ENCODE data around the gene SPRR2G. TPM values are rescaled to one million over a fixed set of nuclear protein-coding genes. Genes with fewer than 3 reads are reported as not detected.
A peak's percentile ranks its signal among the peaks of the same experiment; 100 is the strongest.
"Not testable (repeated sequence)": the region's sequence is repeated elsewhere in the genome, so short reads cannot be mapped to it uniquely, and the experiment has no call there.

The SPRR2G gene
- total RNA-seq, 1 experiment from 2014 or later, result not detected

DNA sequence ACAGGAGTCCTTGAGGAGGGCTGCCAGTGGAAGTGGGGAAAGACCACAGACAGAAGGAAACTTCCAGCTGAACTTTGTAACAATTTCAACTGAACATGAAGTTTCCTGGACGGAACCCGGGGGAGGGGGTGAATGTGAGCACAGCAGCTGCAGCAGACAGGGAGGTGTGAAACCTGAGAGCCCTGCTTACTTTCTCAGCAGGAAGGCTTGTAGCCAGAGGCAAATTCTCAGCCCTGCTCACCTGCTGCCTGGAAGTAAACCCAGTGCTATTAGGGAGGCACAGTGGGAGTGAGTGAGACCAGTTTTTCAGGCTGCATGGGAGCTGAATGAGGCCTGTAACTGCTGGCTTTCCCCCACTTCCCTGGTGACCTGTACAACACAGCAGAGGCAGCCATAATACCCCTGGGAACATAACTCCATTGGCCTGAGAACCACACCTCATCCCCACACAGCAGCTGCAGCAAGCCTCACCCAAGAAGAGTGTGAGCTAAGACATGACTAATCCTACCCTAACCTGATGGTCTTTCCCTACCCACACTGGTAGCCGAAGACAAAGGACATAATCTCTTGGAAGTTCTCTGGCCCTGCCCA, 27.8 kb downstream of the SPRR2G start:
- Histone ChIP-seq H2AFZ (no peak overlapping the region), H3K4me1 (replicated peaks; ENCODE audit: insufficient read depth) (peaks cover 17% of the 10 kb centered on the region), H3K36me3 (ENCODE audit: low read depth) (no peaks in the 10 kb centered on the region), H3K27me3 (ENCODE audit: insufficient read depth, low read depth) (no peaks in the 10 kb centered on the region), H3K9me2 (ENCODE audit: insufficient read depth) (no peaks in the 10 kb centered on the region), H3K27ac (peak overlapping the region; percentile 96), H3K9me3 (ENCODE audit: insufficient read depth, low read depth) (peaks cover 14% of the 10 kb centered on the region; the same call in 1 of the 2 replicates), H3K4me3 (peak overlapping the region; percentile 41; the same call in 1 of the 2 replicates), H4K20me1 (ENCODE audit: insufficient read depth) (no peaks in the 10 kb centered on the region), H3K4me2 (peak overlapping the region; percentile 82), H3K79me2 (ENCODE audit: low read depth) (no peaks in the 10 kb centered on the region), H3F3A (ENCODE audit: insufficient read depth, low read depth) (peaks cover 19% of the 10 kb centered on the region)
- TF ChIP-seq, protein P1, sequence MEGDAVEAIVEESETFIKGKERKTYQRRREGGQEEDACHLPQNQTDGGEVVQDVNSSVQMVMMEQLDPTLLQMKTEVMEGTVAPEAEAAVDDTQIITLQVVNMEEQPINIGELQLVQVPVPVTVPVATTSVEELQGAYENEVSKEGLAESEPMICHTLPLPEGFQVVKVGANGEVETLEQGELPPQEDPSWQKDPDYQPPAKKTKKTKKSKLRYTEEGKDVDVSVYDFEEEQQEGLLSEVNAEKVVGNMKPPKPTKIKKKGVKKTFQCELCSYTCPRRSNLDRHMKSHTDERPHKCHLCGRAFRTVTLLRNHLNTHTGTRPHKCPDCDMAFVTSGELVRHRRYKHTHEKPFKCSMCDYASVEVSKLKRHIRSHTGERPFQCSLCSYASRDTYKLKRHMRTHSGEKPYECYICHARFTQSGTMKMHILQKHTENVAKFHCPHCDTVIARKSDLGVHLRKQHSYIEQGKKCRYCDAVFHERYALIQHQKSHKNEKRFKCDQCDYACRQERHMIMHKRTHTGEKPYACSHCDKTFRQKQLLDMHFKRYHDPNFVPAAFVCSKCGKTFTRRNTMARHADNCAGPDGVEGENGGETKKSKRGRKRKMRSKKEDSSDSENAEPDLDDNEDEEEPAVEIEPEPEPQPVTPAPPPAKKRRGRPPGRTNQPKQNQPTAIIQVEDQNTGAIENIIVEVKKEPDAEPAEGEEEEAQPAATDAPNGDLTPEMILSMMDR (conservative IDR thresholded peaks at IDR 0.05), result no peak
- TF ChIP-seq EZH2 (IDR thresholded peaks at IDR 0.05; ENCODE audit: low read depth), result no peak
- ChIA-PET POLR2A (ENCODE audit: unreplicated experiment) (no interaction called here), CTCF (interaction anchor here (0.6 kb wide), 1 partner anchor 1337 kb away, joined by 3 read pairs; no protein-coding TSS in a partner anchor)
- BruUV-seq (replicated peaks), result no TSS peak
- DNase-seq, result peak; percentile 82 to 98
- intact Hi-C loops (cut with micrococcal nuclease; ENCODE audit: unreplicated experiment), result loop anchor here (2.0 kb wide), 1 partner anchor 214 kb away; the partner anchor contains the start of gene IVL

DNA sequence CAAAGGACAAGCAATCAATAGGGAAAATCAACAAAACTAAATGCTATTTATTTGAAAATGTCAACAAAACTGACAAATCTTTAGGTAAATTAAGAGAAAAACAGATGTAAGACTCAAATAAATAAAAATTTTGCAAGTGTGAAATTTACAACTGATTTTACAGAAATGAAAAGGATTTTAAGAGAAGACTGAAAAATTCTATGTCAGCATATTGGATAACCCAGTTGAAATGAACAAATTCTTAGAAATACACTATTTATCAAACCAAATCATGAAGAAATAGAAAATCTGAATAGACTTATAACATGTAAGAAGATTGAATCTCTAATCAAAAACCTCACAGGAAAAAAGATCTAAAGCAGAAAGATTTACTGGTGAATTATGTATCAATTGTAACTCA, 29.7 kb downstream of the SPRR2G start:
- H3K27me3 ChIP-seq (ENCODE audit: insufficient read depth, low read depth), result no peaks in the 10 kb centered on the region
- intact Hi-C loops (cut with micrococcal nuclease; ENCODE audit: unreplicated experiment), result no loop called here
- ChIA-PET CTCF (no interaction called here), POLR2A (ENCODE audit: unreplicated experiment) (no interaction called here)
- no TSS peak for BruUV-seq (replicated peaks)
- no peaks in the 10 kb centered on the region for H3K36me3 ChIP-seq (ENCODE audit: low read depth)
- no peaks in the 10 kb centered on the region for H3K9me2 ChIP-seq (ENCODE audit: insufficient read depth)
- no peak overlapping the region for H3K27ac ChIP-seq
- H3K4me2 ChIP-seq, result no peak overlapping the region
- H3K79me2 ChIP-seq (ENCODE audit: low read depth), result no peaks in the 10 kb centered on the region
- TF ChIP-seq EZH2 (IDR thresholded peaks at IDR 0.05; ENCODE audit: low read depth), result no peak
- TF ChIP-seq, protein P1 (conservative IDR thresholded peaks at IDR 0.05), result no peak
- no peak overlapping the region for H2AFZ ChIP-seq
- H3K9me3 ChIP-seq (ENCODE audit: insufficient read depth, low read depth), result peaks cover 10% of the 10 kb centered on the region; the same call in 1 of the 2 replicates
- H3F3A ChIP-seq (ENCODE audit: insufficient read depth, low read depth), result peaks cover 19% of the 10 kb centered on the region
- peaks cover 17% of the 10 kb centered on the region for H3K4me1 ChIP-seq (replicated peaks; ENCODE audit: insufficient read depth)
- no peak overlapping the region for H3K4me3 ChIP-seq
- no peaks in the 10 kb centered on the region for H4K20me1 ChIP-seq (ENCODE audit: insufficient read depth)
- DNase-seq, result no peak

DNA sequence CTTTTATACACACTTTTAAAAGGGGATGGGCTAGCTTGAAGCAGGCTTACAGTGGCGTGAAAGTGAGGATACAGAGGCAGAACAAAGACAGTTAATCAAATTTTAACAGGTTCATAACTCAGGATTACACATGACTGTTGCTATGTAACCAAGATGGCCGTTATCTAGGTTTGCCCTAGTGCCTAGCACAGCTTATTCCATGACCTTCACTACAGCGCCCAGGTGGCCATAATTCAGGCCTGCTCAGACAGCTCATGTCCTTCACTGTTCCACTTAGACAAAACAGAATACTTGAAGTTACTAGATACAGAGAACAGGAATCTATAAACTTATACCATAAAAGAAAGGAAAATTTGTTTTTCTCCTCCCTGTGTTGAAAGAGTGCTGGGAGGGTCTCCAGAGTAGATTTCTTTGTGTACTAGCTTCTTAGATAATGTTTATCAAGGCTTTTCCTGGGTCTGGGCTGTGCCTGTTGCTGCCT, 31.2 kb downstream of the SPRR2G start:
- Histone ChIP-seq H3K79me2 (ENCODE audit: low read depth) (no peaks in the 10 kb centered on the region), H3K9me2 (ENCODE audit: insufficient read depth) (no peaks in the 10 kb centered on the region), H3K4me2 (no peak overlapping the region), H3K36me3 (ENCODE audit: low read depth) (no peaks in the 10 kb centered on the region), H3F3A (ENCODE audit: insufficient read depth, low read depth) (peaks cover 18% of the 10 kb centered on the region), H3K4me3 (no peak overlapping the region), H2AFZ (no peak overlapping the region), H3K9me3 (ENCODE audit: insufficient read depth, low read depth) (peaks cover 6% of the 10 kb centered on the region; the same call in 1 of the 2 replicates), H3K27ac (no peak overlapping the region), H4K20me1 (ENCODE audit: insufficient read depth) (no peaks in the 10 kb centered on the region), H3K4me1 (replicated peaks; ENCODE audit: insufficient read depth) (peaks cover 17% of the 10 kb centered on the region), H3K27me3 (ENCODE audit: insufficient read depth, low read depth) (no peaks in the 10 kb centered on the region)
- intact Hi-C loops (cut with micrococcal nuclease; ENCODE audit: unreplicated experiment), result no loop called here
- no peak for DNase-seq
- TF ChIP-seq, protein P1 (conservative IDR thresholded peaks at IDR 0.05), result no peak
- no peak for TF ChIP-seq EZH2 (IDR thresholded peaks at IDR 0.05; ENCODE audit: low read depth)
- ChIA-PET POLR2A (ENCODE audit: unreplicated experiment) (no interaction called here), CTCF (no interaction called here)
- no TSS peak for BruUV-seq (replicated peaks)

DNA sequence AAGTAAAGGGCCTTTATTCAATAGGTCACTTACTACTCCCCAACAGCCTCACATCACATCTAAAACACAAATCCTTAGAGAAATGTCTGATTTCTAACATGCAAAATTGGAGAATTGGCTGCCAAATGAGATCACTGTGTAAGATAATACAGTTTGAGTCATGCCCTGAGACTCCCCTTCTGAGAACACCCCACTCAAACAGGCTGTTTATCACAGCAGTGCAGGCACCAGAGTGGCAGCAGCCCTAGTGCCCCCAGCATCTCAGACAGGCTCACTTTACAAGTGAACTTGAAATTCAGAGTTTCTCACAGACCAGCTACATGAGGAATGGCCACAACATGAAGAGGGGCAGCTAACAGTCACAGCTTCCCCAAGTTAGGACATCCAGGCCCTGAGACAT, 35.4 kb downstream of the SPRR2G start:
- H3K9me3 ChIP-seq (ENCODE audit: insufficient read depth, low read depth); BruUV-seq (replicated peaks); intact Hi-C loops (cut with micrococcal nuclease; ENCODE audit: unreplicated experiment); H3K4me2 ChIP-seq; H3K4me1 ChIP-seq (replicated peaks; ENCODE audit: insufficient read depth); H4K20me1 ChIP-seq (ENCODE audit: insufficient read depth); POLR2A ChIA-PET (ENCODE audit: unreplicated experiment); H3K27ac ChIP-seq; H3K36me3 ChIP-seq (ENCODE audit: low read depth); H3K9me2 ChIP-seq (ENCODE audit: insufficient read depth); H3K4me3 ChIP-seq; DNase-seq; H2AFZ ChIP-seq; CTCF ChIA-PET; H3F3A ChIP-seq (ENCODE audit: insufficient read depth, low read depth); H3K27me3 ChIP-seq (ENCODE audit: insufficient read depth, low read depth); H3K79me2 ChIP-seq (ENCODE audit: low read depth): not testable (repeated sequence)
